Bronchial epithelial cell (primary cell): Measurements from ENCODE around the gene ACOD1. TPM values are rescaled to one million over a fixed set of nuclear protein-coding genes. Genes with fewer than 3 reads are reported as not detected.

ENCODE experiments used
- DNase-seq: peaks from one replicate; pipeline ENCODE4 v3.0.0-alpha.2; 2010; ENCODE audit warnings: low read depth
- FAIRE-seq: peaks from 2 replicates; lab custom pipeline; 2011; peaks lifted over from hg19 to GRCh38; lab: Jason Lieb, UNC
- H3K27me3 ChIP-seq: 2 replicates; pipeline ENCODE4 v1.5.1; 2011; ENCODE audit warnings: low read length; ENCODE audit not compliant: control insufficient read depth, insufficient read depth
- H3K36me3 ChIP-seq: 2 replicates; pipeline ENCODE4 v1.5.1; 2011; ENCODE audit warnings: low read length; ENCODE audit not compliant: control insufficient read depth, insufficient read depth
- H3K4me3 ChIP-seq: 2 replicates; pipeline ENCODE4 v1.5.1; 2011; ENCODE audit warnings: mild to moderate bottlenecking, low read depth, low read length, control low read depth
- total RNA-seq: library from RNA; depleted of rRNA; stranded (reverse); fragments of >200 nt; gene quantifications from 2 replicates; pipeline ENCODE4 v1.2.1, GENCODE V29; 2014
- TF ChIP-seq, protein P1 (sequence below): IDR thresholded peaks from 2 replicates; pipeline ENCODE4 v1.5.1; 2011; ENCODE audit warnings: mild to moderate bottlenecking, moderate library complexity, low read length, control low read depth, inconsistent platforms; ENCODE audit not compliant: insufficient read depth, severe bottlenecking

The ACOD1 gene
- total RNA-seq, 1 donor from 2014 or later, result not detected

DNA sequence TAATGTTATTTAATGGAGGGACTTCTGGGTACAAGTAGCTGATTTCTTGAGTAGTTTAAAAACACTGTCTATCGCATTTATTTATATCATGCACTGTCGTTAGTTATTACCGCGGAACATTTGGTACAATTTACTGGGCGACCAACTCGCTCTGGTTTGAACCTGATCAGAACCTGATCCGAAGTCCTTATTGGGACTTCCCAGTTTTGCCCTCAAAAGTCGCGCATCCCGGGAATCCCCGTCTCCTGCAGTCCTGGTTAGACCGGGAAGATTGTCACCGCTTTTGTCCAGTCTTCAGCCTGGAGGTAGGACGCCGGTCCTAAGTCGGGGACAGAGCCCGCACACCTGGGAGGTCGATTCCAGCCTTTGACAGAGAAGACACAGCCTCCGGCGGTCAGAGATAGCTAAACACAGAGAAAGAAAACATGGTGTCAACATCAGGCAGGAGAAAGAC, 44.3 kb downstream of the ACOD1 start:
- H3K4me3 ChIP-seq, result peak overlapping the region; percentile 92
- DNase-seq, result peak; percentile 26
- H3K27me3 ChIP-seq, result no peaks in the 10 kb centered on the region
- no peaks in the 10 kb centered on the region for H3K36me3 ChIP-seq
- TF ChIP-seq, protein P1, sequence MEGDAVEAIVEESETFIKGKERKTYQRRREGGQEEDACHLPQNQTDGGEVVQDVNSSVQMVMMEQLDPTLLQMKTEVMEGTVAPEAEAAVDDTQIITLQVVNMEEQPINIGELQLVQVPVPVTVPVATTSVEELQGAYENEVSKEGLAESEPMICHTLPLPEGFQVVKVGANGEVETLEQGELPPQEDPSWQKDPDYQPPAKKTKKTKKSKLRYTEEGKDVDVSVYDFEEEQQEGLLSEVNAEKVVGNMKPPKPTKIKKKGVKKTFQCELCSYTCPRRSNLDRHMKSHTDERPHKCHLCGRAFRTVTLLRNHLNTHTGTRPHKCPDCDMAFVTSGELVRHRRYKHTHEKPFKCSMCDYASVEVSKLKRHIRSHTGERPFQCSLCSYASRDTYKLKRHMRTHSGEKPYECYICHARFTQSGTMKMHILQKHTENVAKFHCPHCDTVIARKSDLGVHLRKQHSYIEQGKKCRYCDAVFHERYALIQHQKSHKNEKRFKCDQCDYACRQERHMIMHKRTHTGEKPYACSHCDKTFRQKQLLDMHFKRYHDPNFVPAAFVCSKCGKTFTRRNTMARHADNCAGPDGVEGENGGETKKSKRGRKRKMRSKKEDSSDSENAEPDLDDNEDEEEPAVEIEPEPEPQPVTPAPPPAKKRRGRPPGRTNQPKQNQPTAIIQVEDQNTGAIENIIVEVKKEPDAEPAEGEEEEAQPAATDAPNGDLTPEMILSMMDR, result no peak
- FAIRE-seq, result no peak

DNA sequence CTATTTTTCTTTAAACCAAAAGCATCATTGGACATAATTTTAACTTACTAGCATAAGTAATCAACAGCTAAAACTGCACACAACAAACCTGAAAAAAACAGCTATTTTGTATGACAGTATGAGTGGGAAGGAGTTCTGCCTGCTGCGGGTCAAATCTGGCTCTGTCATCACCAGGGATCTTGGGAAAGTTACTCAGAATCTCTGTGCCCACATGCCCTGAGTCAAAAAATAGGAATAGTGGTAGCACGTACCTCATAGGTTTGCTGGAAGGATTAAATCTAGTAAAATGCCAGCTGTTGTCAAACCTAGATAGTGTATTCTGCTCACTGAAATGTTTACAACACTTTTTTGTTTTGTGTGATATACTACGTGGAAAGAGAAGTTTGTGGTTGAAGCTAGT, 44.7 kb downstream of the ACOD1 start:
- DNase-seq (peak; percentile 65), FAIRE-seq (no peak)
- peak overlapping the region; percentile 92 for H3K4me3 ChIP-seq
- TF ChIP-seq, protein P1, result no peak
- H3K27me3 ChIP-seq, result no peaks in the 10 kb centered on the region
- H3K36me3 ChIP-seq, result no peaks in the 10 kb centered on the region

DNA sequence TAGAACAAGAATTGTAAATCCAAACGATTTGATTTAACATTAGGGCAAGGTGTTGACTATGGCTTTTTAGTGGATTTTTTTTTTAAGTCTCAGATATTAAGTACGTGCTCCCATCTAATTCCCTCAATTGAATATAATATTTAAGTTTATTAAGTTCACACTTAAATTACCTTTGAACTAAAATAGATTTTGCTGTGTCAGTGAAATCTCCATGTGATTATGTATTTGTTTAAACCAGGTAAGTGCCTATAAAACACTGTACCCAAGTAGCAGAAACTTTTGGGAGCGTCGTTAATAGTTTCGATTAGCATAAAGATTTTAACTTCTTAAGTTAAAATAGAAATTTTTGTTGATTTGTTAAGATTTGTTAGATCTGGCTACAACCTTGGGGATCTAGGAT, 45.2 kb downstream of the ACOD1 start:
- no peak overlapping the region for H3K4me3 ChIP-seq
- no peaks in the 10 kb centered on the region for H3K27me3 ChIP-seq
- H3K36me3 ChIP-seq, result peaks cover under 1% of the 10 kb centered on the region
- DNase-seq (no peak), FAIRE-seq (no peak)
- TF ChIP-seq, protein P1, result no peak

DNA sequence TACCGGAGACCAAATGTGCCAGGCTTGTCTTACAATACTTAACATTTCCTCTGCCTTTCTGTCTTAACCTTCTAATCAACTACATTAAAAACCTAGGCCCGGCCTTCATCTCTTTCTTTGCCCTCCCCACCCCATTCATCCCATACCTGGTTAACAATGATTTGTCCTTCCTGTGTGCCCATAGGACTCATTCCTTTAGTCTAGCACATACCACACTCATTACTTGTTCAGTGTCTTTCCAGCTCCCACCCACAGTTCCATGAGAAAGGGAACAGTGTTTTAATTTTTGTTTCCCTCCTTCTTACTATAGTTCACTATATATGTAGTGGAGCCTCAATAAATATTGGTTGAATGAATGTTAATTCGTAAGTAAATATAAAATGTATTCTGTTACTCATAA, 46.0 kb downstream of the ACOD1 start:
- TF ChIP-seq, protein P1, result no peak
- DNase-seq (peak; percentile 52), FAIRE-seq (no peak)
- Histone ChIP-seq H3K4me3 (no peak overlapping the region), H3K36me3 (peaks cover 2% of the 10 kb centered on the region), H3K27me3 (no peaks in the 10 kb centered on the region)

DNA sequence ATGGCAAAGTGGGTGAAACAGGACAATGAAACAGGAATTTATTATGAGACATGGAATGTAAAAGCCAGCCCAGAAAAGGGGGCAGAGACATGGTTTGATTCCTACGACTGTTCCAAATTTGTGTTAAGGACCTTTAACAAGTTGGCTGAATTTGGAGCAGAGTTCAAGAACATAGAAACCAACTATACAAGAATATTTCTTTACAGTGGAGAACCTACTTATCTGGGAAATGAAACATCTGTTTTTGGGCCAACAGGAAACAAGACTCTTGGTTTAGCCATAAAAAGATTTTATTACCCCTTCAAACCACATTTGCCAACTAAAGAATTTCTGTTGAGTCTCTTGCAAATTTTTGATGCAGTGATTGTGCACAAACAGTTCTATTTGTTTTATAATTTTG, 52.2 kb downstream of the ACOD1 start:
- peaks cover 2% of the 10 kb centered on the region for H3K36me3 ChIP-seq
- H3K4me3 ChIP-seq, result no peak overlapping the region
- H3K27me3 ChIP-seq, result no peaks in the 10 kb centered on the region
- DNase-seq (no peak), FAIRE-seq (no peak)
- TF ChIP-seq, protein P1, result no peak

DNA sequence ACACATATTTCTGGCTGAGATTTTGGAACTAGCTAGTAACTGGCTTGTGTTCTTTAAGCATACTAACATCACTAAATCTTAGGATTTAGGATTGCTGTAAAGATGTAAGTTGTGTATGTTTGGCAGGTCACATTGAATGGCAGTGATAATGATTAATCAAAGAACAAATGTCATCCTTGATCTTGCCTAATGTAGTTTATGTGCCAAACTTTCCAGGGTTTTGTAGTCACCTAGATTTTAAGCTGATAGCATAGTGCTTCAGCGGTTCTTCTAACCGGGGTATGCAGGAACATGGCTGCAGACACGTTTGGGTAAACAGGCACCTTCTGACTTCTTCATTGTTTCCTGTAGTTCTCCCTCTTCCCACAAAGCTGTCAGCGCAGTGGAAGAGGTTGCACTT, 53.2 kb downstream of the ACOD1 start:
- Histone ChIP-seq H3K4me3 (no peak overlapping the region), H3K36me3 (peaks cover 2% of the 10 kb centered on the region), H3K27me3 (no peaks in the 10 kb centered on the region)
- no peak for FAIRE-seq
- DNase-seq, result no peak
- TF ChIP-seq, protein P1, result no peak
